GM21447 (cell line): ENCODE measurements around the gene OR6K3.
"Not testable (repeated sequence)": the region's sequence is repeated elsewhere in the genome, so short reads cannot be mapped to it uniquely, and the experiment has no call there.

Source experiments
- ATAC-seq: cut with Tn5 transposase; IDR thresholded peaks from one replicate; pipeline ENCODE4 v1.9.1; 2021; ENCODE audit not compliant: unreplicated experiment

Gene OR6K3

DNA sequence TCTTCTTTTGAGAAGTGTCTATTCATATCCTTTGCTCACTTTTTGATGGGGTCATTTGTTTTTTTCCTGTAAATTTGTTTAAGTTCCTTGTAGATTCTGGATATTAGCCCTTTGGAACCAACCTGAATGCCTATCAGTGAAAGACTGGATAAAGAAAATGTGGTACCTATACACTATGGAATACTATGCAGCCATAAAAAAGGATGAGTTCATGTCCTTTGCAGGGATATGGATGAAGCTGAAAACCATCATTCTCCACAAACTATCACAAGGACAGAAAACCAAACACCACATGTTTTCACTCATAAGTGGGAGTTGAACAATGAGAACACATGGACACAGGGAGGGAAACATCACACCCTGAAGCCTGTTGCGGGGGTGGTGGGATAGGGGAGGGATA, 32.2 kb downstream of the OR6K3 start:
- ATAC-seq = not testable (repeated sequence)

DNA sequence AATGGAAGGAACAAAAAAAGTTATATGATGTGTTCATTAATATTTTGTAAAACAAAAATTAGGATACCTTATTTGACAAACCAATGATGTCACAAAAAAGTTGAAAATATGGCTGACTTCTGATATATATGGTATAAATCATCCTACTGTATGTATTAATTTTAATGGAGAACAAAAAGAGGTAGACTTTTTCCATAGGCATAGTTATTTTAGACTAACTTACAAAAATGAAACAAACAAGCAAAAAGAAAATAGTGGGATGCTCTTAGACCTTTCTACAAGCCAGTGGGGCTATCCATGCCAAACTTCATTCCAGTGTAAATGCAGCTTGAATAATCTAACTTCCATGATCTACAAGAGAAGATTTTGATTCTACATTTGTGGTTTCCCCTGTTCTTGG, 33.5 kb downstream of the OR6K3 start:
- no peak for ATAC-seq

DNA sequence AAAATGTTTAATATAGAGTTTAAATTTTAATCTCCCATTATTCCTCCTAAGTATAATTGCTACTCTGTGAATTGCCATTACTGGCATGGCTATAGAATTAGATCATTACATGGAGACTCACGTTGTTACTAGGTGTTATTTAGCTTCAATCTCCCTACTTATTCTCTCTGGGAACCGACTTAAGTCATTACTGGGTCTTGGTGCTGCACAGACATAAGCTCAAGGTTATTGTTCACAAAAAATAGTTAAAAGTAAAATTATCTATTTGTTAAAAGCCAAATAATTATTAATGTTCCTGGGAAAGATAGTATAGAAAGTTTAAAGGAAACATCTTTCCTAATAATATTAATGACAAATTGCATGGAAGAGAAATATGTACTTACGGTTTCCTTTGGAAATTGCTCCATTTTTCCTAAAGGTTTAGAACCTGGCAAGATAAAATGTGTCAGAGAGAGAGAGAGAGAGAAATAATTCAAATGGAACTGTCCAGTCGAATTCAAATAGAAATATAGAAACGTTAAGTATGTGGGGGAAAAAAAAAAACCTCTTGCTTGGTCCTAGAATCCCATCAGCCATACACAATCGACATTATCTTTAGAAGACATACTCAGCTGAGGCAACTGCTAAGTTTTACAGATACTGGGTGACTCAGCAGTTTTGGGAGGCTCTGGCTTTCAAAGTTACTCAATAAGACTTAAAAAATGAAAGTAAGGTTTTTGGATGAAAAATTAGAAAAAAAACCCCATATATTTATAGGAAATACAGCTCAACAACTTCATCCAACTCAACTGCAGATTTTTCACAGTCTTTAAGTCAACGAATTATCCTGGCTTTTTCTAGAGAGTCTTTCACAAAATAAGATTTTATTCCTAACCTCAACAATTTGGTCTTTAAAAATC, 34.2 kb downstream of the OR6K3 start, which contains the start of gene SPTA1:
Gene SPTA1 (minus strand): TSS at position 605 of the 899 bp plus-strand sequence. CDS start 198 bp downstream, at position 407.
- ATAC-seq = no peak

DNA sequence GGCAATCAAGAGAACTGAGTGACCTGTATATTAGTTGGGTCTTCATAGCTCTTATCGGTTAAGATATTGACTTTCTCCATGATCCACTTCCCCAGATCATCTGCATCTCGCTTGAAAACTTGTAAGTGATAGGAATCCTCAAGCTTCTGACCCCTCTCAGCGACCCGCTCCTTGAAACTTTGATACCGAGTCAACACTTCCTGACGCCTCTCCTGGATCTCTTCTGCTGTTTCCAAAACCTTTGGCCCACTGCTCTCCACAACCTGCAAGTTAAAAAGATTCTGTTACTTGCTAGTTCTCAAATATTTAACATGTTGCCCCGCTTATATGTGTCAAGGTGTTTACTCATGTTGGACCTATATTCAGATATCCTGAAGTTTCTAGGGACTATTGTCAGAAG, 35.4 kb downstream of the OR6K3 start:
- no peak for ATAC-seq

DNA sequence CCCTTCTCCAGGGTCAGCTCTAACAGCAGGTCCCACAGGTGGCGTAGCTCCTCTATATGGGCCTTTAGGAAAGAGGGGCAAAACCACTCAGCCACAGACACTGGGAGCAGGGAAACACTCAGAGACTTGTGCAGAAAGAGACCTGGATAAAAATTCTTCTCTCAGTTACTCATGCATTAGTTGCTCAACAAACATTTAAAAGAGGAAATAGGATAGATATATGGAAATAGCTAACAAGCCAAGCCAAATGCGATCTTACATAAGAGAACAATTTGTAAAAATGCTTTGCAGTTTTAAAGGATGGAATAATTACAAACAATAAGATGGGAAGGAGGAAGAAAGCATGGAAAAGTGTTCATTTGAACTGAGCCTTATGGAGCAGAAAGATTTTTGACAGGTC, 38.9 kb downstream of the OR6K3 start:
- ATAC-seq = no peak

DNA sequence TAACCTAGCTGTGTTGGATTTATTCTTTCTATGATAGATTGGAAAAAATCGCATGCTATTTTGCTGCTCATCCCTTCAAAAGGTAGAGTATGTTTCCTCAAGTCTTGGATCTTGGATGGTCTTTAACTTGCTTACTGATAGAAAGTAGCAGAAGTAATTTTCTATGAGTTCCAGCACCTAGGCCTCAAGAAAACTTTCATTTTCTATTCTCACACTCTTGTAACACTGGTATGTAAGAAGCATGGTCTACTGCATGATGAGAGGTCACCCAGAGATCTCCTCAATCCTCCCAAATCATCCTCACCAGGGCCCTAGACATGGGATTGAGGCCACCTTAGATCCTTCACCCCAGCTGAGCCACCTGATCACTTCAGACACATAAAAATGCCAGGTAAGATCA, 41.2 kb downstream of the OR6K3 start:
- ATAC-seq = no peak

DNA sequence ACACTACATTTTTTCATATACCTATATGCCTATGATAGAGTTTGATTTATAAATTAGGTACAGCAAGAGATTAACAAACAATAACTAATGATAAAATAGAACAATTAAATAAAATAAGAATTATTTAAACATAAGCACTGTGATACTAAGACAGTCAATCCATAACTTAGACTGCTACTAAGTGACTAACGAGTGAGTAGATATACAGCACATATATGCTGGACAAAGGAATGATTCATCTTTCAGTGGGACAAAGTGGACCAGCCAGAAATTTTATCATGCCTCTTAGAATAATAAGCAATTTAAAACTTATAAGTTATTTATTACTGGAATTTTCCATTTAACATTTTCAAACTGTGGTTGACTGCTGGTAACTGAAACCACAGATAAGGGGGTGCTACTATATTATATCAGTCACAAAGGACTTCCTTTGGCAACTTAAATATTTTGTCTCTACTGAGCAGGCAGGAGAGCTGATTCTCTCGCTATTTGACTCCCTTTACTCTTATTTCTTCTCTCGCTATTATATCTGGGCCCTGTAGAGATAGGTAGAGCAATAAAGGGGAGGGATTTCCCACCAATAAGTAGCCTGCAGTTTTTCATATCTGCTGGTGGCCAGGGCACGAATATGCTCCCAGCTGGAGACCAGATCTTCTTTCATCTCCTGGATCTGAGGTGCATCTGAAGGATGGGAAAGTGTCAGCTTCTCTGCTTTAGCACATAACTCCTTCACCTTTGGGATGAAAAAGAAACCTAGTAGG, 44.8 kb downstream of the OR6K3 start:
- no peak for ATAC-seq

DNA sequence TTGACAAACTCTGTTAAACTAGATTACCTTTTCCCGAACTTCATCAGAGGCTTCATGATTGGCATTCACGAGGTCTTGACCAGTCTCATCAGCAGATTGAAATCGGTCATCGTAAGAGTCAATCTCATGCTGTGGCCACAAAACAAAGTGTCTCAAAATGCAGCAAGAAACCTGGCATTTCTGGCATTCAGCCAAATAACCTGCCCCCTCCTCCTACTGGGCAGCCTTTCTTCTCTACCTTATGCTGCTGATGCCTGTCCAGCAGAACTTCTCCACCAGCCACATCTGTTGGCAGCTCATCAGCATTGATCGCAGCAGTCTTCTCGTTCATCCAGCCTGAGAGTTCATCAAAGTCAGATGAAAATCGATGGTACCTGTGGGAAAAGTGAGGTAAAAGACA, 46.2 kb downstream of the OR6K3 start:
- ATAC-seq = no peak
